HG02571 (cell line): ENCODE measurements around the gene HOXB4.
A peak's percentile ranks its signal among the peaks of the same experiment; 100 is the strongest.

Experiments
- ATAC-seq: cut with Tn5 transposase; IDR thresholded peaks from one replicate; pipeline ENCODE4 v1.9.1; 2021; ENCODE audit warnings: mild to moderate bottlenecking, moderate library complexity; ENCODE audit not compliant: unreplicated experiment

Gene HOXB4

GRCh38 chr17:48577946-48578615, at the start of gene HOXB4:
Gene HOXB4, minus strand, starts transcription at chr17:48578350. Its CDS starts 31 bp downstream, at chr17:48578319.
- peak; percentile 62 for ATAC-seq

- no peak for ATAC-seq
These were observed 49.0 kb upstream of the HOXB4 start for GRCh38 chr17:48627118-48627597.

DNA sequence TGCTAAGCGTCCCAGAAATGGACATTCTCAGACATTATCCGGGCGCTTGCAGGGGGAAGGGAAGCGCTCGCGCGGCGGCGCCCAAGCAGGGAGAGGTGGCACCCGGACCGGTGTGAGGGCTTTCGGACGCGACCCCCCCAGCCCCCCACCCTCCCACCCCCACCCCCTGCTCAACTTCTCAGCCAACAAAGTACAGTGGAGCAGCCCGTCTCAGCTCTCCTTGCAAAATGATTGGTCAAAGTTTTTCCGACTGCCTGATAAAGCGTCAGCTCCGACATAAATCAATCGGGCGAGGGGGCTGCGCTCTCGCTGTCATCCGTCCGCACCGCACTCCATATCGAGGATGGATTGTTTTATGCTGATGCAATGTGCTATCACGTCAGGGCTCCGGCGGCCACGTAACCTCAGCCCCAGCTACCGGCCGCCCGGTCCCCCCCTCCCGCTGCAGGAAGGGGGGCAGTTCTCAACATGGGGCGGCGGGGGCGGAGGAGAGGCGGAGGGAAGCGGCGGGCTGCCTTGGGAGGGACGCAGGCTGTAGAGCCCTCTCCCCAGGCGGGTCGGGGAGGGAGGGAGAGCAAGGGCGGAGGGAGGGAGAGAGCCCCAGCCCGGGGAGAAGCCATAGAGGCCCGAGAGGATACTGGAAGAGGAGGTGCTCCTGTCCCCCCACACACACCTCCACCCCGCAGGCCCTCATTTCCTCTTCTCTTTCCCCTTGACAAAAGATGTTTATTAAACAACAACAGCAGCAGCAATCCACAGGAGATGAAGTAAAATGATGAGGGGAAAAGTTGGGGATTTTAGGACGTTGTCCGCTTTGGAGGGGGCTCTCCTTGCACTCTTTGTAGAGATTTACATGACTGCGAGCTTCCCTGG, 48.3 kb upstream of the HOXB4 start, which contains the start of gene HOXB9:
Gene HOXB9 (minus strand): TSS at position 114 of the 873 bp plus-strand sequence. CDS start 89 bp downstream, at position 25.
- no peak for ATAC-seq

GRCh38 chr17:48625495-48626244, 47.5 kb upstream of the HOXB4 start:
- no peak for ATAC-seq

DNA sequence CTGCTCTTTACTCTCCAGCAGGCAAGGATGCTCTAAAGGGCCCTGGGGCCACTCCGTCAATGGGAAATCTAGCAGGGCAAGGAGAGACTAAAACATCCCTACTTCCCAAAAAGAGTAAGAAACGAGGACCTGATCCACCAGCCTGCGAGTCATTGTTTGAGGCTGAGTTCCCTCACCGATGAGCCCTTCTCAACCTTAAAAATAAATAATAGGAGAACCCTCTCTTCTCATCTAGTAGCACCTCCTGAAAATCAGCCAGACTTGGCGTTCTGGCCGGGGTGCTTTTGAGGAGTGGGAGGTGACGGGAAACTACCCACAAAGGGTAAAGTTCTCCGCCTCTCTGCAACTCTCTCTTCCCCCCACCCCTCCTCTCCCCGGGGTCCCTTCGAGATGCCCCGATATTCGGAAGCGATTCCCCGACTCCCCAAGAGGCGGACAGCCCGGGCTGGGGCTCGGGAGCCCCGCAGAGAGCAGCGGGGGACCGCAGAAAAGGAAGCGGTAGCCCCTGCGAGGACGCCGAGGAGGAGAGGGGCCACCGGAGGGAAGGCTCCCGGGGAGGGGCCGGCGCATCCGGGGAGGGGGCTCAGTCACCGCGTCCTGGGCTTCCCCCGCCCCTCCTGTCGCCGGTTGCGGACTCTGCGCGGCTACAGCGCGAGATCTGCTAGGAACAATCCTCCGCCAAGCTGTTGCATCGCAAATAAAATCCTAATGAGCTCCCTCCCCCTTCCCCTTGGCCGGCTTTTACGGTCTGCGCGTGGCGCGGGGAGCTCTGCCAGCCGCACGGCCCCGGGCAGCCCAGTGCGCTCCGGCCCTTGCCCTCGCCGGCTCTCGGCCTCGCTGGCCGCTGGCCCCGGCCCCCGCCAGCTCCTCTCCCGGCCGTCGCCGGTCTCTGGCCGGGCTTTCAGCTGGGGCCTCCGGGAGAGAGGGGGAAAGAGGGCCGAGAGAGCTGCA, 46.7 kb upstream of the HOXB4 start:
- no peak for ATAC-seq

DNA sequence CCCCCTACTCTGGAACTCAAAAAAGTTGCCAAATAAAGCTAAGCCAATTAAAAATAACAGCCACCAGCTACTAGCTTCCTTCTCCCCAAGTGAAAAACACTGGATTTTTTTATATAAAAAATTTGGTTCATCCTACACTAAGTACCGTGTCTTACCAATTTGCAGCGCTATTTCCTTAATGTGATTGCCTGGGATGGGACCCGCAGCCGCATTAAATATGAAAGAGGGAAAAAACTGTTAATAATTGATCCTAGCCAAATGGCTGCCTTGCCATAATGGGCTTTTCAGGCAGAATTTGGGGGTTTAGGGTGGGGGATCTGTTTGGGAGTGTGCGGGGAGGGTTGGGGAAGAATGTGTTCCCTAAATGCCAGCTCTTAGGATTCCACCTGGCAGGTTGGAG, 46.0 kb upstream of the HOXB4 start:
- ATAC-seq, result no peak

GRCh38 chr17:48623583-48623982, 45.4 kb upstream of the HOXB4 start:
- no peak for ATAC-seq

DNA sequence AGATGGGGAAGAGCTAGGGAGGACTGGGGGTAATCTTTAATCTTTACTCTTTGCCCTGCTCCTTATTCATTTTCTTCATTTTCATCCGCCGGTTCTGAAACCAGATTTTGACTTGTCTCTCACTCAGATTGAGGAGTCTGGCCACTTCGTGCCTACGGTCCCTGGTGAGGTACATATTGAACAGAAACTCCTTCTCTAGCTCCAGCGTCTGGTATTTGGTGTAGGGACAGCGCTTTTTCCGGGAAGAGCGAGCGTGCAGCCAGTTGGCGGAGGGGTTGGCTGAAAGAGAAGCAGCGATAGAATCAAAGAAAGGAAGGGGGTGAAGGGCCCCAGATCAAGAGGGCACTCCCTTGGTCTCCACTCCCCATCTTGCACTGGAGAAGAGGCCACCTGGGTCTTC, 44.7 kb upstream of the HOXB4 start:
- ATAC-seq, result no peak

DNA sequence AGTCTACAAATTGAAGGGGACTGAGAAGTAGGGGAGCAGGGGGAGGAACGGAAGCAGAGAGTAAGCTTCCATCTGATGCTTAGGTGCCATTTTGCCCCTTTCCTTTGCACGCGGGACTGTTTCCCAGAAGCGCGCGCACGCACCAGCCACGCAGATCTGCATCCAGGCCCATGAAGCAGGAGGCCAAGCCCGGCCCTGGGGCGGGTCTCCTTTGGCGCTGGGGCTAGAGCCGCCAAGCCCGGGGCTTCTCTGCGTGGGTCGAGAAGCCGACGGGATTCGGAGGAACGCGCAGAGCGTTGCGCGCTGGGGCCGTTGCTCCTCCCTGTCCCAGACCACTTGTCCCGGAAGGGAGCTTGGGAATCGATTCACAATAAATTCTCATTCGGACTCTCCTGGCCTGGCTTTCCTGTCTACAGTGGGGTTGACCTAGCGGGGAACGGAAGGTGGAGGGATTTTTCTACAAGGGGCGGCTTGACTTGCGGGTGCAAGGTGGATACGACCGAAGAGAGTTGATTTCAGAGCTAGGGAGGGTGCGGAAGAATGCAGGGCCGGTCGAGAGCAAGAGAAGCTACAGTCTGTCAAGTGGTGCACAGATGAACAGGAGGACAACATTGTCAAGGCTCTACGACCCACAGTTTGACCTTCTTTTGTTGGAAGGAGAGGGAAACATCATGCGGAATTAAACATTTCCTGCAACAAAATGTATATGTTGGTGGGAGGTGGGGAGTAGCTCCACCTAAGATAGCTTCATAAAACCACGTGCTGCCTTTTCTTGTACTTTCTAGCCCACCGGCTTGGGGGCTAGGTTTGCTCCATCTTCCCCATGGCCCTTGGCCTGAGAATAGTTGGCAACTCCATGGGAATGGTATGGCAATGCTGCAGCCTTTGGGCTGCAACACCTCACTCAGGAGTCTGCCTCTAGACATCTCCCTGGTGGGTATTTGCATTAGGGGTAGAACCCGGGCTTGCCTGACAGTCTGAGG, 43.6 kb upstream of the HOXB4 start:
- no peak for ATAC-seq

DNA sequence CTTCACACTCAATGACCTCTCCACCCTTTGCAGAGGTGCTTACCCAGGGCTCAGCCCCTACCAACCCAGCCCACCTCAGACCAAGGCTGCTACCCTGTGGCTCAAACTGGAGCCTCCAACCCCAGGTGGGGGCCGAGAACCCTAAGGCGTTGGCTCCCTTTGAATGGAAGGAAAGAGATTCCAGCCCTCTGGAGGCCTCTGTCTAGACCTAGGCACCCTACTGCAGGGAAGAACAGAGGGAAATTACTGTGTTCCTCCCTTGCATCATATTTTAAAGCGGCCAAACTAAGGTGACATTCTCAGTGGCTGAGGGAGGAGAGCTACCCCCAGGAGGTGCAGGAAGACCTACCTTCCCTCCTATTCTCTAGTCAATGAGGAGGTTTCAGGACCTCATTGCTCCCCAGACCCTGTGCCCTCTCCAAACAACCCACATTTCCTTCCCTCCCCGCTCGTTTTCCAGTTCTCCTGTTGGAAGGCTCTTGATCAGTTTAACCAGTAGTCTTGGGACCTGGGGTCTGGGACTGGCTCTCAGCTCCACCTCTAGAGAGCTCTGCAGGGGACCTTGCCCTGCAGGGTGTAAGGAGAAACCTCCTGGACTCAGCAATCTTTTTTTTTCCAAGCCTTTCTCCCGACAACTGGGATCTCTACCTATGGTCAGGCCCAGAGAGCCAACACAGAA, 42.5 kb upstream of the HOXB4 start:
- ATAC-seq, result no peak

DNA sequence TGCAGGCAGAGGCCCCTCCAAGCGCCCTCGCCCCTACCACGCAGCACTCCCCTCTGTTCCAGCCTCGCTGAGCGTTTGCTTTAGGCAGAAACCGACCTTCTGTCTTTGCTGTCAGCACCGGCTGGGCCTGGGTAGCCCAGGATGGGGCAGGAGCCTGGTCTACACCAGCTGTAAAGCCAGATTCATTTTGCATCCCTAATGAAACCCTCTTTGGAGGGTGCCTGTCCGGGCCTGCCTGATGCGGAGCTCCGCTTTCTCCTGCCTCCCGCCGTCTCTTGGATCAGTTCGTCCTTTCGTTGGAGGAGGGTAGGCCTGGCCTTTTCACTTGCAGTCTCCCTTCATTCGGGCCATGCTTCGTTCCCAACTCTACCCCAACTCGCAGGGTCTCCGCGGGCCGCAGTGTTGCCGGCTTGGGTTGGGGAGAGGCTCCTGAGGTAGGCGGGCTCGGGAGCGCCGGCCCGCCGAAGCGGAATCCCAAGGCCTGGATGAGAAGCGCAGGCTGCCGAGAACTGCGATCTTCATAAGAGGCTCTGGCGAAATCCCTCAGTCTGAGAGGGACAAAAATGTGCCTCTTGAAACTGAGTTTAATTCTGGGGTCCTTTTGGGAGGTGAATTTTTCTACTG, 41.8 kb upstream of the HOXB4 start:
- ATAC-seq, result no peak

DNA sequence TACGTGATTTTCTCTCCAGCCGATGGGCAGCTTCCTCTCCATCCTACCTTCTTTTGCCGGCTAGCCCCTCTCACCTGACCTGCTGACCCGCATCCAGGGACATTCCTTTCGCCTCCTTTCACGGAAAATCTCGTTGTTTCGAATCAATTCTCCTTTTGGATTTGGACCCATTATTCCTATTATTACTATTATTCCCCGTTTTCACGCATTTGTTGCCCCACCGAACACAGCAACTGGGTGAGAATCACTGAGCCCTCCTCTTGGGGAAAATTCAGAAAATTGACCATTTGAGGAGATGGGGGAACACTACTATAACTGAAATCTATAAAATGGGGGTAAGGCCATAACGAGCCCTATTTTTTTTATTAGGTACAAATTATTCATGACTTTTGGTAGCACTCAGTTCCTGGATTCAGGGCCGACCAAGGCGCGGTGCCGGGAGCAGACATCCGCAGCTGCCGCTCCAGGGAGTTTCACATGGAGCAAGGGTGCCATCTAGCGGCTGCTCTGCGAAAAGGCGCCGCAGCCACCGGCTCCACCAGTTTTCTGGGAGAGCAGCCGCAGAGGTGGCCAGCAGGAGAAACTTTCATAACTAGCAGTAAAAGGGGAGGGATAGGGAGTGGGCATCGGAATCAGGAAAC, 40.2 kb upstream of the HOXB4 start:
- no peak for ATAC-seq

DNA sequence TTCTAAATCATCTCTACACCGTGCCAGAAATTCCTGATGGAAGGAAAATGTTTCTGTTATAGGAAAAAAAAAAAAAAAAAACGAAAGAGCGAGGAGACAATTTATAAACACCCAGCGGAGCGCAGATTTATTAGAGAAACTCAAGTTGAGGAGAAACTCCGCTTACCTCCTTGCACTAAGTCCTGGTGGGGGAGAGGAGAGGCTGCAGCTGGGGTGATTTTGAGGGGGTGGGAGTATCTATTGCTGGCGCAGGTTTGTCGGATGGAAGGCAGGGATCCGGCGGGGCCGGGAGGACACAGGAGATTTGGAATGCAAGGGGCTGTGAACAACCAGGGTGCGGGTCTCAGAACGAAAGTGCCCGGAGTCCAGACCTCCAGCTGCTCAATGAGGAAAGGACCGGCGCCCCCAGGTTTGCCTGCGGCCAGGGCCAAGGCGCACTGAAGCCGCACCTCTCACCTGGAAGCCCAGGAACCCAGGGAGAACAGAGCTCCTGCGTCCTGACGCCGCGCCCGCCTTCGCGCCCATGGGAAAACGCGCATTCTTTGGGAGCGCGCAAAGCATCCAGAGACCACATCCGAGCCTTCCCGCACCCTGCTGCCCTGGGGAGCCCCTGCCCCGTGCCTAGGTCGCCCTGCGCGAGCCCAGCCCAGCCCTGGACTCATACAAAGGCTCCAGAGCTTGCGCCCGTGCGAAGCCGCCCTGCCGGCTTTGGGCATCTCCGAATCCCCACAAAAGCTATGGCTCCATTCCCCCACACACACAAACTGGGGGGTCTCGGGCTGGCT, 39.5 kb upstream of the HOXB4 start:
- no peak for ATAC-seq

DNA sequence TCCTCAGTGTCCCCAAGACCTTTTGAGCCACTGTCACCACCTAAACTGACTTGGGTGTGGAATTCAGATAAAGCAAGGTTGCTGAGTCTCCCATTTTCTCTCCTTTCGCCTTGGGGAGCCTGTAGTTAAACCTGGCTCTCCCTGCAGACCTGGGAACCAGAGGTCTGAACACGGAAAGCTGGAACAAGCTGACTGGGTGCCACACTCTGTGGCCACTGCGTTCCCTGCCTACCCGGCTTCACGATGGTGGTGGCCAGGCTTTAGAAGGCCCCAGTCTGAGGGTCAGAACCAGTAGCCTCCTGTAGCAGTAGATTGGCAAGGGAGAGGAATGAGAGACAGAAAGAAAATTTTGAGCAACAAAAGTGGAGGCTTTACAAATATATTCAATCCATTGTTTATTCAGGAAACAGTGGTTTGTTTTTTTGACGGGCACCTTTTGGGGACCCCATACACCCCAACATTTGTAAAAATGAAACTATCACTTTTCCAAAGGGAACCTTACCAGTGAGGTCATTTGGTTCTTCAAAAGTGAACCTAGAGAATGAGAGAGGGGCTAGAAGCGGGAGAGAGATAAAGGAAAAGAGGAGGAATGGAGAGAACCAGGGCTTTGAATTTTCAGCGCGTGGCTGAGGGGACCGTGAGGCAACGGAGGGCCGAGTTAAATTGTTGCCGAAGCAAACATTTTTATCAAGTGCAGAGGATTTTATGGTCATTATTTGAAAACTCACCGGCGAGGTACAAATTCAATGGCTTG, 38.7 kb upstream of the HOXB4 start:
- ATAC-seq, result no peak

- no peak for ATAC-seq
These were observed 38.0 kb upstream of the HOXB4 start for GRCh38 chr17:48615963-48616716.
